ENCODE results near the gene ANKRD63.

ANKRD63 gene

DNA sequence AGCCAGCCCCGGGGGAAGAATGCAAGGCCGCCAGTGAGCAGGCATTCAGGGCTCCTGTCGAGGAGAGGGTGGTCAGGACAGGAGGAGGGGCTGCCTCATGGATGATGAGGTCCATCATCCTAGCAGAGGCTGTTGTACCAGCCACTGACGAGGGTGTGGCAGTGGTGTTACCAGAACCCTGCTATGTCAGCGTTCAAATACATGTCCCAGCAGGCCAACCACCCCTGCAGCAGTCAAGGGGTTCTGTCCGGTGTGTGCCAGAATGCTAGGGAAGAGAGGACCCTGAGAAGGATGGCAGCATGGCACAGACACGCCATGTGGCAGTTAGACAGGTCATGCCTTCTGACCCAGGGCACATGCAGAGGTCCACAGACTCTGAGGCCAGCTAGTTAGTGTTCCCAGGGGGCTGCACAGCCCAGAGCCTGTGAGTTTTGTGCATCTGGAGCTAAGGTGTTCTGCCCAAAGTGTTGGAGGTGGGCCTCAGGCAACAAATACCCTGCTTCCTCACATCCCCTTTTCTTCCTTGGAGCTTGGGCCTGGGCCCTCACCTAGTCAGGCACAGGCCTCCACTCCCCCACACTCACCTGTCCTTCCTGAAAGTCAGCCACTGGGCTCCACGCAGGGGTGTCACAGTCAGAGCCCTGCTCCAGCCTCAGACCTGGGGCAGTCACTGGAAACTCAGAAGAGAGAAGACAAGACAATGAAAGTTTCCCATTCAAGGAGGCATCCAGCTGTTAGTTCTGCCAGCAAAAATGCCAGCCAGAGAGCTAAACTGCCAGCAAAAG is 36.2 kb downstream of the ANKRD63 start:
- TF ChIP-seq, protein P1, sequence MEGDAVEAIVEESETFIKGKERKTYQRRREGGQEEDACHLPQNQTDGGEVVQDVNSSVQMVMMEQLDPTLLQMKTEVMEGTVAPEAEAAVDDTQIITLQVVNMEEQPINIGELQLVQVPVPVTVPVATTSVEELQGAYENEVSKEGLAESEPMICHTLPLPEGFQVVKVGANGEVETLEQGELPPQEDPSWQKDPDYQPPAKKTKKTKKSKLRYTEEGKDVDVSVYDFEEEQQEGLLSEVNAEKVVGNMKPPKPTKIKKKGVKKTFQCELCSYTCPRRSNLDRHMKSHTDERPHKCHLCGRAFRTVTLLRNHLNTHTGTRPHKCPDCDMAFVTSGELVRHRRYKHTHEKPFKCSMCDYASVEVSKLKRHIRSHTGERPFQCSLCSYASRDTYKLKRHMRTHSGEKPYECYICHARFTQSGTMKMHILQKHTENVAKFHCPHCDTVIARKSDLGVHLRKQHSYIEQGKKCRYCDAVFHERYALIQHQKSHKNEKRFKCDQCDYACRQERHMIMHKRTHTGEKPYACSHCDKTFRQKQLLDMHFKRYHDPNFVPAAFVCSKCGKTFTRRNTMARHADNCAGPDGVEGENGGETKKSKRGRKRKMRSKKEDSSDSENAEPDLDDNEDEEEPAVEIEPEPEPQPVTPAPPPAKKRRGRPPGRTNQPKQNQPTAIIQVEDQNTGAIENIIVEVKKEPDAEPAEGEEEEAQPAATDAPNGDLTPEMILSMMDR (IDR thresholded peaks at IDR 0.05; ENCODE audit: control insufficient read depth, insufficient read depth, low read depth, low read length, missing control alignments) = no peak
- no peak for DNase-seq (ENCODE audit: low read depth)
- no peak overlapping the region for H3K4me3 ChIP-seq (ENCODE audit: control insufficient read depth, low read depth, low read length)

DNA sequence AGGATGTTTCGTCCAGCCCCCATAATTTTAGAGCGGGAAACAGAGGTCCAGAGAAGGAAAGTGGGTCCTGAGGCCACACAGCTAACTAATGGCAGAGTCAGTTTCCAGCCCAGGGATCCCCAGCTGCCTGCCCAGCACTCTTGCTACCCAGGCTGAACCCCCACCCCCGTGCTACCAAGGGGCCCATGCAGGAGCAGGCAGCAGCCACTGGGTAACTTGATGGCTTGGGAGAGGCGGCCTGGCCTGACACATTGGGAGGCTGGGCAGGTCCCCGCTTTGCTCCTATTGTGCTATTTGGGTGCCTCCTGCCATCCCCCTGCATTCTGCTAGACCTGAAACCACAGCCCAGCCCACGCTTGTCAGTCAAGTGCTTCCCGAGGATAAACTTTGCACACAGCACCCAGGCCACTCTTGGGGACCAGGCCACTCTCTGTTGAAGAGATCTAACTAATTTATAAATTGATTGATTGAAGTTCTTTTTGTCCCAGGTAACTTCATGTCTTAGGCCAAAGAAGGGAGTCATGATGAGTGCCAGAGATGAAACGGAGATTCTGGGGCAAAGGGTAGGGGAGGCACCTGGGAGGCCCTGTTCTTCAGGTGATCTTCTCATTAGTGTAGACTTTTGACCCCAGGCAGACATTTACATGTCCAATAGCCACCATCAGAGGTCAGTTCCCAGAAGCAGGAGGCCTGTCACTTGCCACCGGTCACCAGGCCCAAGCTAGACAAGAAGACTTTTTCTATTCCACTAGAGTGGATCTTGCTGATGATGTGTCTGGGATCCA is 37.0 kb downstream of the ANKRD63 start:
- DNase-seq (ENCODE audit: low read depth) = no peak
- no peak overlapping the region for H3K4me3 ChIP-seq (ENCODE audit: control insufficient read depth, low read depth, low read length)
- TF ChIP-seq, protein P1 (IDR thresholded peaks at IDR 0.05; ENCODE audit: control insufficient read depth, insufficient read depth, low read depth, low read length, missing control alignments) = no peak

DNA sequence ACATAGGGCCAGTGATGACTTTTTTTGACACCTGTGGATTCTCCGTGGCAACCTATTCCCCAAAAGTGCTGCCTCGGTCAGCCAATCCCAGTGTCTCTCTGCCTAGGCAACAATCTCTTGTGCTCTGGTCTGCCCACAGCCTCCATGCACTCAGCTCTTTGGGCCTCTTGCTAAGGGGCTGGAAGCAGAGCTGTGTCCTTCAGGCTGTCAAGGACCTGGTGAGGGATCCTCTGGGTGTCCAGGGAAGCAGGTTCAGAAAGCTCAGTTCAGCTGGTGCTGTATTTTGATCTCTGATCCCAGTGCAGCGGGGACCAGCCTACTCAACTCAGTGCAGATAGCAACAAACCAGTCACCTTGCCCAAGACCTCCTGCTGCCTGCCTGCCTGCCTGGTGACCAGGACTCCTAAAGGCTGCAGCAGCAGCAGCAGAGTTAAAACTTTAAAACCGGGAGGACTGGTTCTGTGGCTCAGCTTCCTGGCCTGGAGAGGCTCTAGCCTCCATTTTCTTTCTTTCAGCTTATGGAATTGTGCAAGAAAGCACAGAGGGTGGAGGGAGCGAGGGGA is 37.8 kb downstream of the ANKRD63 start:
- TF ChIP-seq, protein P1 (IDR thresholded peaks at IDR 0.05; ENCODE audit: control insufficient read depth, insufficient read depth, low read depth, low read length, missing control alignments) = no peak
- DNase-seq (ENCODE audit: low read depth) = no peak
- no peak overlapping the region for H3K4me3 ChIP-seq (ENCODE audit: control insufficient read depth, low read depth, low read length)

DNA sequence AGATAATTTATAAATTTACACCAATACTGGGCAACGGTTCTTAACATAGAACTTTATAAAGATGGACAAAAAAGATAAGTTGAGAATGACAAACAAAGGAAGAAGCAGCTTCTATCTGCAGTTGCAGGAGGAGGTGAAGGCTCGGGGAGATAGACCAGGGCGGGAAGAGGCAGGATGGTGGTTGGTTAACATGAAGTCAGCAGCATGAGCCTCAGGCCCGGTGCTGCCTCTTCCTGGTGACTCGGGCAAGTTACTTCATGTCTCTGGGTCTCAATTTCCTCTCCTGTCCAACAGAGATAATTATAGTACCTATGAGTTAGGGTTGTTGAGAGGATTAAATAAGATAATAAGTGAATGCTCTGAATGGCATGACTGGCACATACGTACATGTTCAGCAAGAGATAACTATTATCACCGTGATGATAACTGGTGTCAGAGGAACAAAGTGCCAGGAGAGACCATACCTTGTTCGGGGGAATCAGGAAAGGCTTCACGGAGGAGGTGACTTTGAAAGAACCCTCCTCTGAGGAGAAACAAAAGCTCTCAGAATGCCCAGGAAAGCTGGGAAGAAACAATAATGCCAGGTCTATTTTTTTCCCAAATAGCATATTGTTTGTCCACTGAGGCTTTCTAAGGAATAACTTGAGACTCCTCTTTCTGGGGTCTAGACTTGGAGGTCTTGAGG is 39.6 kb downstream of the ANKRD63 start:
- no peak for DNase-seq (ENCODE audit: low read depth)
- no peak overlapping the region for H3K4me3 ChIP-seq (ENCODE audit: control insufficient read depth, low read depth, low read length)
- TF ChIP-seq, protein P1 (IDR thresholded peaks at IDR 0.05; ENCODE audit: control insufficient read depth, insufficient read depth, low read depth, low read length, missing control alignments) = no peak

DNA sequence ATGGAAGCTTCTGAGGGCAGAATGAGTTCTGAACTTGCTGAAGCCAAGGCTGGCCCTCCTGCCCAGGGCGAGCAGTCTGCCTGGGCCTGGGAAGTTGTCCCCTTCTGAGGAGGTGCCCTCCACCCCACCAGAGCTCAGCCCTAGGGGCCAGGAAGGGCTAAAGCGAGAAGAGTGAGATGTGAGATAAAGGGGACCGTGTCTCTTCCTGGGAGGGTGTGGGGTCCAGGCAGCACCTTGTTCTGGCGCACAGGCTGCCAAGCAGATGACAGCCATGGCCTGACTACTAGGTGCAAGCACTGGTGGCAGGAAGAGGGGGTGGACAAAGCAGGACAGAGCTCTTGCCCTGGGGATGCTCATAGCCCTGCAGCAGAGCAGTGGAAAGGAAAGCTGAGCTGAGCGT is 40.3 kb downstream of the ANKRD63 start:
- DNase-seq (ENCODE audit: low read depth) = no peak
- TF ChIP-seq, protein P1 (IDR thresholded peaks at IDR 0.05; ENCODE audit: control insufficient read depth, insufficient read depth, low read depth, low read length, missing control alignments) = no peak
- no peak overlapping the region for H3K4me3 ChIP-seq (ENCODE audit: control insufficient read depth, low read depth, low read length)

DNA sequence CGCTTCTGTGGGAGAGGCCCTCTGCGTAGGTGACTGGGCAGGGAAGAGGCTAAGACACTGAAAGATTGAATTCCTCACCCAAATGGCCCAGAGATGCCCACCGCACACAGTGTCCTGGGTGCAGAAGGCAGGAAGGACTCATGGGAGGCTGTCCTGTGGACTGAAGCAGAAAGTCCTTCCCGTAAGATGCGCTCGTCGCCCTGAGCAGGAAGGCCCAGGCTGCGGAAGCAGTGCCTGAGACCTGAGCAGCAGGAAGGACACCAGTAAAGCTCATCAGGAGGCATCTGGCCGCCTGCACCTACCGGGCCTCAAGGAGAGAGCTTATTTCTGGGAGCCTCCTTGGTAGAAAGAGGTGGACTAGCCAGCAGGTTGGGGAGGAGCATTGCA is 40.7 kb downstream of the ANKRD63 start:
- DNase-seq (ENCODE audit: low read depth) = no peak
- TF ChIP-seq, protein P1 (IDR thresholded peaks at IDR 0.05; ENCODE audit: control insufficient read depth, insufficient read depth, low read depth, low read length, missing control alignments) = no peak
- no peak overlapping the region for H3K4me3 ChIP-seq (ENCODE audit: control insufficient read depth, low read depth, low read length)

All from AG09309 (cell line).